Neural progenitor cell (in vitro differentiated cells): ENCODE measurements around the gene DPY30. TPM values are rescaled to one million over a fixed set of nuclear protein-coding genes. Genes with fewer than 3 reads are reported as not detected.

ENCODE experiments used
- DNase-seq: peaks from one replicate; pipeline ENCODE4 v3.0.0-alpha.2; 2016; ENCODE audit warnings: low spot score
- H2AFZ ChIP-seq: fragments of 200-600 bp; sonication (generic); replicated peaks from 2 replicates; pipeline ENCODE4 v1.6.1; 2016; ENCODE audit warnings: antibody characterized with exemption
- H3F3A ChIP-seq: fragments of 200-600 bp; sonication (generic); 2 replicates; pipeline ENCODE4 v1.6.1; 2016; ENCODE audit warnings: antibody characterized with exemption, low read depth
- H3K27ac ChIP-seq: fragments of 200-600 bp; sonication (generic); 2 replicates; pipeline ENCODE4 v1.5.1; 2016; ENCODE audit warnings: mild to moderate bottlenecking
- H3K27me3 ChIP-seq: fragments of 200-600 bp; sonication (generic); 2 replicates; pipeline ENCODE4 v1.6.1; 2016; ENCODE audit warnings: mild to moderate bottlenecking, moderate library complexity
- H3K36me3 ChIP-seq: fragments of 200-600 bp; sonication (generic); 2 replicates; pipeline ENCODE4 v1.5.1; 2016
- H3K4me1 ChIP-seq: fragments of 200-600 bp; sonication (generic); 2 replicates; pipeline ENCODE4 v1.6.1; 2016; ENCODE audit warnings: mixed run types
- H3K4me2 ChIP-seq: fragments of 200-600 bp; sonication (generic); 2 replicates; pipeline ENCODE4 v1.6.1; 2016
- H3K4me3 ChIP-seq: fragments of 200-600 bp; sonication (generic); 2 replicates; pipeline ENCODE4 v1.5.1; 2016
- H3K79me2 ChIP-seq: fragments of 200-600 bp; sonication (generic); 2 replicates; pipeline ENCODE4 v1.6.1; 2016; ENCODE audit warnings: low read depth
- H3K9ac ChIP-seq: fragments of 200-600 bp; sonication (generic); 2 replicates; pipeline ENCODE4 v1.6.1; 2016
- H3K9me3 ChIP-seq: fragments of 200-600 bp; sonication (generic); 2 replicates; pipeline ENCODE4 v1.5.1; 2016; ENCODE audit warnings: low read depth
- H4K20me1 ChIP-seq: fragments of 200-600 bp; sonication (generic); 2 replicates; pipeline ENCODE4 v1.6.1; 2016; ENCODE audit warnings: low read depth
- H3K27ac Mint-ChIP-seq: 3 replicates; pipeline ENCODE4 v1.8.0; 2021; ENCODE audit warnings: mixed read lengths
- H3K27me3 Mint-ChIP-seq: 2 replicates; pipeline ENCODE4 v1.8.0; 2022; ENCODE audit warnings: low read depth, mild to moderate bottlenecking, inconsistent platforms, moderate library complexity, mixed read lengths; ENCODE audit not compliant: insufficient read depth
- H3K36me3 Mint-ChIP-seq: 3 replicates; pipeline ENCODE4 v1.8.0; 2021; ENCODE audit warnings: mixed read lengths
- H3K4me1 Mint-ChIP-seq: 3 replicates; pipeline ENCODE4 v1.8.0; 2021; ENCODE audit warnings: mixed read lengths
- H3K4me3 Mint-ChIP-seq: 3 replicates; pipeline ENCODE4 v1.8.0; 2021; ENCODE audit warnings: mild to moderate bottlenecking, moderate library complexity, mixed read lengths
- H3K9me3 Mint-ChIP-seq: 3 replicates; pipeline ENCODE4 v1.8.0; 2020; ENCODE audit warnings: mixed read lengths
- EZH2 ChIP-seq: fragments of 200-600 bp; sonication (generic); IDR thresholded peaks from 2 replicates; pipeline ENCODE4 v1.6.1; 2017; ENCODE audit warnings: antibody characterized with exemption, mild to moderate bottlenecking, moderate library complexity
- EZH2phosphoT487 ChIP-seq: fragments of 200-600 bp; sonication (generic); IDR thresholded peaks from 2 replicates; pipeline ENCODE4 v1.6.1; 2017; ENCODE audit warnings: antibody characterized with exemption
- total RNA-seq: library from RNA; depleted of rRNA; stranded (reverse); fragments of >200 nt; gene quantifications from 2 replicates; pipeline ENCODE4 v1.2.3, GENCODE V29; 2015; ENCODE audit warnings: low replicate concordance
- TF ChIP-seq, protein P1 (sequence below): fragments of 200-600 bp; sonication (generic); IDR thresholded peaks from 2 replicates; pipeline ENCODE4 v1.5.1; 2017; ENCODE audit warnings: antibody characterized with exemption, mild to moderate bottlenecking

The DPY30 gene
- total RNA-seq, 1 donor from 2014 or later: 199 TPM

GRCh38 chr2:31989946-31990345, 49.7 kb downstream of the DPY30 start:
- no peak overlapping the region for H3K4me3 ChIP-seq
- no peak overlapping the region for H3K4me3 Mint-ChIP-seq
- H2AFZ ChIP-seq: no peak overlapping the region
- no peak for DNase-seq
- H3K4me1 ChIP-seq: no peaks in the 10 kb centered on the region
- H3F3A ChIP-seq: peaks cover 4% of the 10 kb centered on the region
- TF ChIP-seq EZH2phosphoT487 (no peak), EZH2 (no peak)
- TF ChIP-seq, protein P1, sequence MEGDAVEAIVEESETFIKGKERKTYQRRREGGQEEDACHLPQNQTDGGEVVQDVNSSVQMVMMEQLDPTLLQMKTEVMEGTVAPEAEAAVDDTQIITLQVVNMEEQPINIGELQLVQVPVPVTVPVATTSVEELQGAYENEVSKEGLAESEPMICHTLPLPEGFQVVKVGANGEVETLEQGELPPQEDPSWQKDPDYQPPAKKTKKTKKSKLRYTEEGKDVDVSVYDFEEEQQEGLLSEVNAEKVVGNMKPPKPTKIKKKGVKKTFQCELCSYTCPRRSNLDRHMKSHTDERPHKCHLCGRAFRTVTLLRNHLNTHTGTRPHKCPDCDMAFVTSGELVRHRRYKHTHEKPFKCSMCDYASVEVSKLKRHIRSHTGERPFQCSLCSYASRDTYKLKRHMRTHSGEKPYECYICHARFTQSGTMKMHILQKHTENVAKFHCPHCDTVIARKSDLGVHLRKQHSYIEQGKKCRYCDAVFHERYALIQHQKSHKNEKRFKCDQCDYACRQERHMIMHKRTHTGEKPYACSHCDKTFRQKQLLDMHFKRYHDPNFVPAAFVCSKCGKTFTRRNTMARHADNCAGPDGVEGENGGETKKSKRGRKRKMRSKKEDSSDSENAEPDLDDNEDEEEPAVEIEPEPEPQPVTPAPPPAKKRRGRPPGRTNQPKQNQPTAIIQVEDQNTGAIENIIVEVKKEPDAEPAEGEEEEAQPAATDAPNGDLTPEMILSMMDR: no peak
- no peak overlapping the region for H3K27ac Mint-ChIP-seq
- peaks cover 2% of the 10 kb centered on the region for H3K4me1 Mint-ChIP-seq
- no peaks in the 10 kb centered on the region for H3K36me3 ChIP-seq
- no peaks in the 10 kb centered on the region for H4K20me1 ChIP-seq
- no peaks in the 10 kb centered on the region for H3K9me3 ChIP-seq
- peaks cover 99% of the 10 kb centered on the region for H3K79me2 ChIP-seq
- H3K27ac ChIP-seq: no peak overlapping the region
- H3K9me3 Mint-ChIP-seq: peaks cover 5% of the 10 kb centered on the region
- no peaks in the 10 kb centered on the region for H3K27me3 Mint-ChIP-seq
- H3K36me3 Mint-ChIP-seq: peaks cover 16% of the 10 kb centered on the region
- H3K27me3 ChIP-seq: no peaks in the 10 kb centered on the region
- no peak overlapping the region for H3K4me2 ChIP-seq
- no peak overlapping the region for H3K9ac ChIP-seq

DNA sequence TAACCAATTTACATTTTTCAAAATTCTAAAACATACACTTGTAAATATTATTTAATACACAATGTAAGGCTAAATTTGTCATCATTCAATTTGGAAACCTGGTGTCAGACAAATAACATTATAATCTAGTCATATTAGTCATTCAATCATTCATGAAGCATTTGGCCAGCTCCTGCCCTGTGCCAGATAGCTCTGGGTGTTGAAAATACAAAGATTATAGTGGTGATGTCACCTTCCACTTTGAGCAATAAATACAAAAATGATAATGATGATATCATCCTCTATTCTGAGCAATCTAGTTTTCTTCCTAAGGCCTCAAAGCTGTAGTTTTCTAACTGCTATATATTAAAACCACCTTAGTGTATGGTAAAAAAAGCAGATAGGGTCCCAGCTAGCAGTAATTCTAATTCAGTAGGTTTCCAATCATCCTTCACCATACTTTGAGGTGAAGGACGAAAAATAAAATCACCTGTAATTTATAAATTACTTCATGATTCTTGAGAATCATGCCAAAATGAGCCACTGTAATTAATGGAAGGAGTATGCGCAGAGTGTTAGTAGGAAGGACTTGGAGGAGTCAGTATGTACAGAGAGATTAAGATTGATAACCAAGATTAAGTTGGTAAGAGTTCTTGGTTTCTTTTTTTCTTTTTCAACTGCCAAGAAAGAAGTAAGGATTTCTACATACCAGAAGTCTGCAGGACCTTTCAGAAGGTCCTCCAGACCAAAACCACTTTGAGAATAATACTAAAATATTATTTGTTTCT, 52.0 kb downstream of the DPY30 start:
- DNase-seq: no peak
- Histone ChIP-seq H3K36me3 (no peaks in the 10 kb centered on the region), H3K79me2 (peaks cover 99% of the 10 kb centered on the region), H3F3A (peaks cover 4% of the 10 kb centered on the region), H3K27me3 (no peaks in the 10 kb centered on the region), H3K4me1 (no peaks in the 10 kb centered on the region), H3K4me2 (no peak overlapping the region), H2AFZ (no peak overlapping the region), H3K4me3 (no peak overlapping the region), H3K9me3 (no peaks in the 10 kb centered on the region), H3K9ac (no peak overlapping the region), H4K20me1 (no peaks in the 10 kb centered on the region), H3K27ac (no peak overlapping the region)
- peaks cover 20% of the 10 kb centered on the region for H3K36me3 Mint-ChIP-seq
- TF ChIP-seq, protein P1: no peak
- TF ChIP-seq EZH2phosphoT487 (no peak), EZH2 (no peak)
- no peaks in the 10 kb centered on the region for H3K27me3 Mint-ChIP-seq
- H3K4me1 Mint-ChIP-seq: no peaks in the 10 kb centered on the region
- no peak overlapping the region for H3K4me3 Mint-ChIP-seq
- peaks cover 5% of the 10 kb centered on the region for H3K9me3 Mint-ChIP-seq
- no peak overlapping the region for H3K27ac Mint-ChIP-seq

DNA sequence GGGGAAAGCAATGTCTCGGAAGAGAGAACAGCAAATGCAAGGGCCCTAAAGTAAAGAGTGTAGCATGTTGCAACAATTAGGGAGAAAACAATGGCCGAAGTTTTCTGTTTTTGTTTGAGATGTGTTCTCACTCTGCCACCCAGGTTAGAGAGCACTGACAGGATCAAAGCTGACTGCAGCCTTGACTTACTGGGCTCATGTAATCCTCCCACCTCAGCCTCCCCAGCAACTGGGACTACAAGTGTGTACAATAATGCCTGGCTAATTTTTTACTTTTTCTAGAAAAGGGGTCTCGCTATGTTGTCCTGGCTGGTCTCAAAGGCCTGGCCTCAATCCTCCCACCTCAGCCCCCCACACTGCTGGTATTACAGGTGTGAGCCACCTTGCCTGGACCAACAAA, 52.7 kb downstream of the DPY30 start:
- Mint-ChIP-seq H3K27ac (no peak overlapping the region), H3K4me3 (no peak overlapping the region), H3K27me3 (no peaks in the 10 kb centered on the region), H3K4me1 (no peaks in the 10 kb centered on the region), H3K9me3 (peaks cover 5% of the 10 kb centered on the region), H3K36me3 (peaks cover 22% of the 10 kb centered on the region)
- H4K20me1 ChIP-seq: no peaks in the 10 kb centered on the region
- H3K36me3 ChIP-seq: no peaks in the 10 kb centered on the region
- H3K9me3 ChIP-seq: no peaks in the 10 kb centered on the region
- H3K79me2 ChIP-seq: peaks cover 99% of the 10 kb centered on the region
- H3K4me3 ChIP-seq: no peak overlapping the region
- H3F3A ChIP-seq: peaks cover 4% of the 10 kb centered on the region
- DNase-seq: no peak
- H3K27me3 ChIP-seq: no peaks in the 10 kb centered on the region
- no peak overlapping the region for H3K4me2 ChIP-seq
- no peak overlapping the region for H3K9ac ChIP-seq
- TF ChIP-seq EZH2 (no peak), EZH2phosphoT487 (no peak)
- TF ChIP-seq, protein P1: no peak
- no peaks in the 10 kb centered on the region for H3K4me1 ChIP-seq
- no peak overlapping the region for H2AFZ ChIP-seq
- no peak overlapping the region for H3K27ac ChIP-seq
